ENCODE measurements around the gene SLC29A4.
"Not testable (repeated sequence)": the region's sequence is repeated elsewhere in the genome, so short reads cannot be mapped to it uniquely, and the experiment has no call there.

Gene SLC29A4

DNA sequence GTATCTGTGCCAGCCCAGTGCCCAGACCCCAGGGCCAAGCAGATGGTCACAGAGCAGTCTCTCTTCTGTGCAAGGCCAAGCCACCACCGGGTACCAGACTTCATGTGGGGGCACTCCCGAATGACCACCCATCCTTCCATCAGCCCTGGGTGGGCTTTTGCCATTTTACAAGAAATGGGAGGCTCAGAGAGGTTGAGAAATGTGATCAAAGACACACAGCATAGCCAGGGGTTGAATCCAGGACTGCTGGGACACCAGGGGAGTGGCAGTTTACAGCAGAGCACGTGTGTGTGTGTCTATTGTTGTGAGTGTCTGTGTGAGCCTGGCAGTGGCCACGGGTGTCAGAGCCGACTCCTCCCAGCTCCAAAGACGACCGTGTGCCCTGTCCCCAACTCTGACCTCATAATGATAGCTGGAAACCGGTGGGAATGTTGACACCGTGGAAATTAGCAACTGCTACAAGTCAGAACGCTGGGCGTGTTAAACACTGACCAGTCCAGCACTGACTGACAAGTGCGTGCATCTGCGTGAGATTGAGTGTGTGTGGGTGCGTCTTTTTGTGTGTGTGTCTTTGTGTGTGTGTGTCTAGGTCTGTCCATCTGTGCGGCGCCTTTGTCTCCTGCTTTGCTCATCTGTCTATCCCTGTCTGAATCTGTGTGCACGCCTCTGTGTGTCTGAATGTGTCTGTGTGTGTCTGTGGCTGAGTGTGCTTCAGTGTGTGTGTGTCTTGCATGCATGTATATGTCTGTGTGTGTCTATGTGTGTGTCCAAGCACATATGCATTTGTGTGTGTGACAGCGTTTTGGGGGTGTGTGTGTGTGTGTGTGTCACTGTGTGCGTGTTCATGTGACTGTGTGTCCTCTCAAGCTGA is 17.2 kb upstream of the SLC29A4 start:
- no peak overlapping the region for H3K4me3 Mint-ChIP-seq
- H3K9me3 Mint-ChIP-seq = no peaks in the 10 kb centered on the region
- H3K36me3 Mint-ChIP-seq (ENCODE audit: low read depth) = no peaks in the 10 kb centered on the region
- H3K27me3 Mint-ChIP-seq = peaks cover 17% of the 10 kb centered on the region
- intact Hi-C loops (cut with micrococcal nuclease) = no loop called here
- H3K27ac Mint-ChIP-seq = no peak overlapping the region
- H3K4me1 Mint-ChIP-seq (ENCODE audit: low read depth) = no peaks in the 10 kb centered on the region

DNA sequence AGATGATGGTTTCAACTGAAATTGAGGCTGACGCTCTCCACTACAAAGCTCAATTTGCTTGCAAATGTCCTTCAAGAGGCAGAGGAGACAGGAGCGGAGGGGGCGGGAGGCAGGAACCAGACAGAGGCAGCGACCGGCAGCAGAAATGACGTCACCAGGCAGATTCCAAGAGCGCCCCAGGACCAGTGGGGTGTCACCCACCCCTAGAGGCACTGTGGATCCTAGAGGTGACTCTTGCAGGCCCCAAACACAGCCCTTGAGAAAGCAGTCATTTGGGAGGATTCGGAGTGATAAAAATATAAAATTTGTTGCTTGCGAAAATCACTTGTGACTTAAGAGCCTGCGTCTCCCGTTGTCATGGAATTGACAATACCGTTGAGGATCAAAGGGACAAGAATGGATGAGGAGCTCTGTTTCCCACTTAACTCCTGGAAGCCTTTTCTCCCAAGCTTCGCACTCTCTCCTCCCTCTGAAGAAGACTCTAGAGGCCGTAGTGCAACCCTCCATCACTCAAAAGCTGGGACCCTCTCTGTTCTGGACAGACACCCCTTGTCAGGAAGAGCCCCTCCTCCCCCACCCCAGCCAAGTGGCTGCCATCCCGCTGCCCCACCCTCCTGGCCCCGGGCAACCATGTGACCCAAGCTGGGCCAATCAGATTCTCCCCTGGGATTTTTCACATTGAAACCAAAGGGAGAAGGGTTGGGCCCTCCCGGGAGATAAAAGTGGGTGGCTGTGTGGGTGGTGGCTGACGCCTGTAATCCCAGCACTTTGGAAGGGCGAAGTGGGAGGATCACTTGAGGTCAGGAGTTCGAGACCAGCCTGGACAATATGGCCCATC is 16.3 kb upstream of the SLC29A4 start:
- intact Hi-C loops (cut with micrococcal nuclease) = no loop called here
- H3K9me3 Mint-ChIP-seq = no peaks in the 10 kb centered on the region

GRCh38 chr7:5267829-5268228 is 14.9 kb upstream of the SLC29A4 start:
- H3K27ac Mint-ChIP-seq; H3K9me3 Mint-ChIP-seq; intact Hi-C loops (cut with micrococcal nuclease); H3K4me1 Mint-ChIP-seq (ENCODE audit: low read depth); H3K36me3 Mint-ChIP-seq (ENCODE audit: low read depth); H3K4me3 Mint-ChIP-seq: not testable (repeated sequence)
- peaks cover 22% of the 10 kb centered on the region for H3K27me3 Mint-ChIP-seq

More for the DNA sequence above, 16.3 kb upstream of the SLC29A4 start:
- H3K36me3 Mint-ChIP-seq (ENCODE audit: low read depth) = no peaks in the 10 kb centered on the region
- peaks cover 18% of the 10 kb centered on the region for H3K27me3 Mint-ChIP-seq
- no peak overlapping the region for H3K4me3 Mint-ChIP-seq
- no peak overlapping the region for H3K27ac Mint-ChIP-seq
- no peaks in the 10 kb centered on the region for H3K4me1 Mint-ChIP-seq (ENCODE audit: low read depth)

- H3K27me3 Mint-ChIP-seq = peaks cover 21% of the 10 kb centered on the region
- H3K27ac Mint-ChIP-seq; intact Hi-C loops (cut with micrococcal nuclease); H3K9me3 Mint-ChIP-seq; H3K4me1 Mint-ChIP-seq (ENCODE audit: low read depth); H3K4me3 Mint-ChIP-seq; H3K36me3 Mint-ChIP-seq (ENCODE audit: low read depth): not testable (repeated sequence)
Measured at GRCh38 chr7:5269992-5270657, 12.6 kb upstream of the SLC29A4 start.

- intact Hi-C loops (cut with micrococcal nuclease) = no loop called here
- H3K27me3 Mint-ChIP-seq = peaks cover 16% of the 10 kb centered on the region
- no peaks in the 10 kb centered on the region for H3K4me1 Mint-ChIP-seq (ENCODE audit: low read depth)
- no peaks in the 10 kb centered on the region for H3K9me3 Mint-ChIP-seq
- no peak overlapping the region for H3K4me3 Mint-ChIP-seq
- H3K36me3 Mint-ChIP-seq (ENCODE audit: low read depth) = no peaks in the 10 kb centered on the region
- no peak overlapping the region for H3K27ac Mint-ChIP-seq
Measured at GRCh38 chr7:5270788-5271187, 12.0 kb upstream of the SLC29A4 start.

DNA sequence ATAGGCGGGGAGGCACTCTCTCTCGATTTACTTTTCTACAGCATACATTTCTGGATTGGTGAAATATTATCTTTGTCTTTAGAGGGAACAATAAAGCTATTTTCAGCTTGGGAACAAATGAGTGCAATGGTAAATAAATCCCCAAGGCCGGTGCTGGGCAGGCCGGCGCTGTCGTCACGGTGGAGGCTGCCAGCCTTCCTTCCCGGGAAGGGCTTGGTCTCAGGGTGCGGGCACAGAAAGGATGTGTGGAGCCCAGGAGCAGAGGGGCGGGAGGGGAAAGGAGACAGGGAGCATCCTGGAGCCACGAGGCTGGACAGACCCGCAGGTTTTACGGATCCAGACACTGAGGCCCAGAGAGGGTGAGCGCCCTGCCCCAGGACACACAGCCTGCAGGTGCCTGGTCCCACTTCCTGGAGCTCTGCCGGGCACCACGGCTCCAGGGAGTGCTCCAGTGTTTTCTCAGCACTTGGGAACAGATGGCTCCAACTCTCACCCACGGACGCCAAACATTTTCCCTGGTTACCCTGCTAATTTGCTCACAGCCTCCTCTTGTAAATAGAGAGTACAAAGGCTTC is 8.8 kb upstream of the SLC29A4 start:
- intact Hi-C loops (cut with micrococcal nuclease); H3K4me1 Mint-ChIP-seq (ENCODE audit: low read depth); H3K36me3 Mint-ChIP-seq (ENCODE audit: low read depth); H3K27ac Mint-ChIP-seq; H3K9me3 Mint-ChIP-seq; H3K4me3 Mint-ChIP-seq: not testable (repeated sequence)
- peaks cover 20% of the 10 kb centered on the region for H3K27me3 Mint-ChIP-seq

GRCh38 chr7:5274441-5274840 is 8.3 kb upstream of the SLC29A4 start:
- Mint-ChIP-seq H3K9me3 (no peaks in the 10 kb centered on the region), H3K4me1 (ENCODE audit: low read depth) (no peaks in the 10 kb centered on the region), H3K4me3 (no peak overlapping the region), H3K36me3 (ENCODE audit: low read depth) (no peaks in the 10 kb centered on the region), H3K27me3 (peaks cover 16% of the 10 kb centered on the region), H3K27ac (no peak overlapping the region)
- intact Hi-C loops (cut with micrococcal nuclease) = no loop called here

- H3K36me3 Mint-ChIP-seq (ENCODE audit: low read depth); intact Hi-C loops (cut with micrococcal nuclease); H3K9me3 Mint-ChIP-seq; H3K27ac Mint-ChIP-seq; H3K4me1 Mint-ChIP-seq (ENCODE audit: low read depth); H3K4me3 Mint-ChIP-seq: not testable (repeated sequence)
- peaks cover 21% of the 10 kb centered on the region for H3K27me3 Mint-ChIP-seq
Measured at GRCh38 chr7:5274985-5275431, 7.7 kb upstream of the SLC29A4 start.

- peaks cover 21% of the 10 kb centered on the region for H3K27me3 Mint-ChIP-seq
- H3K27ac Mint-ChIP-seq; H3K9me3 Mint-ChIP-seq; H3K4me3 Mint-ChIP-seq; intact Hi-C loops (cut with micrococcal nuclease); H3K4me1 Mint-ChIP-seq (ENCODE audit: low read depth); H3K36me3 Mint-ChIP-seq (ENCODE audit: low read depth): not testable (repeated sequence)
Measured at GRCh38 chr7:5275510-5275909, 7.2 kb upstream of the SLC29A4 start.

DNA sequence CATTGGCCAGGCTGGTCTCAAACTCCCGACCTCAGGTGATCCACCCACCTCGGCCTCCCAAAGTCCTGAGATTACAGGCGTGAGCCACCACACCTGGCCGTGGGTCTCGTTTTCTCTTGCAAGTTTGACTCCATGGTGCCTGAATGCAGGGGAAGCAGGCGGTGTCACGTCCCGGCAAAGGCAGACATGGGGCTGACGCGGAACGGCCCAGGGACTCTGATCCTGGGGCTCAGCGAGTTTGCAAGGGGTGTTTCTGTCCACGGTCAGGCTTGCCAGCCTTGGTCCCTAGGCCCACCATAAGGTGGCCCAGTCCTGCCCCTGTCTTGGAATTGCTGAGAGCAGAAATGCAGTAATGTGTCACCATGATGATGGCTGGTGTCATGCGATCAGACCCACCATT is 6.6 kb upstream of the SLC29A4 start:
- peaks cover 26% of the 10 kb centered on the region for H3K27me3 Mint-ChIP-seq
- H3K9me3 Mint-ChIP-seq; H3K4me1 Mint-ChIP-seq (ENCODE audit: low read depth); H3K36me3 Mint-ChIP-seq (ENCODE audit: low read depth); H3K4me3 Mint-ChIP-seq; intact Hi-C loops (cut with micrococcal nuclease); H3K27ac Mint-ChIP-seq: not testable (repeated sequence)

- H3K4me3 Mint-ChIP-seq = no peak overlapping the region
- H3K4me1 Mint-ChIP-seq (ENCODE audit: low read depth) = no peaks in the 10 kb centered on the region
- H3K27ac Mint-ChIP-seq = no peak overlapping the region
- H3K9me3 Mint-ChIP-seq = no peaks in the 10 kb centered on the region
- H3K27me3 Mint-ChIP-seq = peaks cover 31% of the 10 kb centered on the region
- intact Hi-C loops (cut with micrococcal nuclease) = no loop called here
- H3K36me3 Mint-ChIP-seq (ENCODE audit: low read depth) = no peaks in the 10 kb centered on the region
Measured at GRCh38 chr7:5276611-5277010, 6.1 kb upstream of the SLC29A4 start.

DNA sequence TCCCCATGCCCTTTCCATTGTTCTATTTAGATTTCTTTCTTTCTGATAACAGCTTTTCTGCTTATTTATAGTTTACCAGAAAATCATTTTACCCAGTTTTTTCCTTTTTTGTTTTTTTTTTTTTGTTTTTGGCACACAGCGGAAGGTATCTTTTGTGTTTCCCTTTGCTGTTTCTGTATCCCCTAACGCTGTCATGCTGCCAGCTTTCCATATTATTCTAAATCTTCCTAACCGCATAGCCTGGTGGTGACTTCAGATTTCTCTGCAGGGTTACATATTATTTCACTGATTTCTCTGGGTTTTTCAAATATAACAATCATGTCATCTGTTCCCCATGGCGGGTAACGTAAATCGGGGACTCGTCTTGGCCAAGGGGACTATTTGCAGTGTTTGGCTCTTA is 4.0 kb upstream of the SLC29A4 start:
- Mint-ChIP-seq H3K36me3 (ENCODE audit: low read depth) (no peaks in the 10 kb centered on the region), H3K27me3 (peaks cover 37% of the 10 kb centered on the region), H3K27ac (no peak overlapping the region), H3K4me1 (ENCODE audit: low read depth) (no peaks in the 10 kb centered on the region), H3K9me3 (no peaks in the 10 kb centered on the region), H3K4me3 (no peak overlapping the region)
- intact Hi-C loops (cut with micrococcal nuclease) = no loop called here

DNA sequence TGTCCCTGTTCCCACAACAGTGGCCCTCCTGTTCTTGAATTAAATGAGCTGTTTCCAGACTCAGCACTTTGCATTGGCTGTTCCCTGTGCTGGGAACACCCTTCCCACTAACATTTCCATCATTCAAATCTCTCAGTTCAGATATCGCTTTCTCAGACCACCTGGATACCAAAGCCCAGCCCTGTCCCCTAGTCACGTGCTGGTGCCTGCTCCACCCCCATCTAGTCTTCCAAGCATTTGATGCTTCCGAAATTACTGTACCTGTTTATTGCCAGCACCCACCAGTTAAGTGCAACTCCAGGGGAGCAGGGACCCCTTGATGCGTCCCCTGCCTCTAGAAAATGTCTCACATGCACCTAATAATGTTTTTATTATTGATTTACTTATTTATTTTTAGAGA is 3.0 kb upstream of the SLC29A4 start:
- Mint-ChIP-seq H3K4me3 (no peak overlapping the region), H3K27me3 (peaks cover 47% of the 10 kb centered on the region), H3K9me3 (no peaks in the 10 kb centered on the region), H3K4me1 (ENCODE audit: low read depth) (peaks cover 6% of the 10 kb centered on the region), H3K27ac (no peak overlapping the region), H3K36me3 (ENCODE audit: low read depth) (no peaks in the 10 kb centered on the region)
- intact Hi-C loops (cut with micrococcal nuclease) = no loop called here

All from dendritic cell treated with granulocyte-macrophage colony-stimulating factor and Interleukin-4, amounts not matched to agents 40 ng/mL and 50 ng/mL, for 4 days (primary cell).